HEK293 (cell line): ENCODE measurements around the gene IMMP2L.
"Not testable (repeated sequence)": the region's sequence is repeated elsewhere in the genome, so short reads cannot be mapped to it uniquely, and the experiment has no call there.

Source experiments
- CTCF ChIA-PET: fragments of 350-600 bp; formaldehyde crosslinking; extraction: SDS; loops from one replicate; lab custom pipeline; 2021; ENCODE audit warnings: antibody characterized with exemption; lab: Yijun Ruan, JAX
- POLR2A ChIA-PET: fragments of 300-600 bp; formaldehyde crosslinking; extraction: SDS; loops from one replicate; lab custom pipeline; 2020; ENCODE audit warnings: antibody characterized with exemption, inconsistent platforms; lab: Yijun Ruan, JAX
- H3K27ac ChIP-seq: fragments of 200-500 bp; sonication (Bioruptor generic); 2 replicates; pipeline ENCODE4 v1.5.1; 2014; ENCODE audit warnings: low read depth, low read length, control low read depth, inconsistent platforms; ENCODE audit errors: extremely low read depth
- H3K36me3 ChIP-seq, 2 experiments: fragments of 200-500 bp in 1 of 2; sonication (Bioruptor generic) in 1 of 2; 1 replicate in 1 of 2; 2 replicates in 1 of 2; pipeline ENCODE4 v1.5.1; 2014 to 2017; ENCODE audit warnings: inconsistent platforms in 2 of 2, low read length in 2 of 2; ENCODE audit not compliant: control insufficient read depth in 2 of 2, insufficient read depth in 1 of 2
- H3K4me1 ChIP-seq: fragments of 200-500 bp; sonication (Bioruptor generic); 2 replicates; pipeline ENCODE4 v1.5.1; 2014; ENCODE audit warnings: mild to moderate bottlenecking, low read length, inconsistent platforms; ENCODE audit not compliant: control insufficient read depth, insufficient read depth
- H3K4me3 ChIP-seq: 2 replicates; pipeline ENCODE4 v1.5.1; 2011; ENCODE audit warnings: low read depth, mild to moderate bottlenecking, control low read depth, low read length, moderate library complexity
- H3K9me3 ChIP-seq: fragments of 200-500 bp; sonication (Bioruptor generic); 2 replicates; pipeline ENCODE4 v1.5.1; 2014; ENCODE audit warnings: low read depth, low read length, inconsistent platforms; ENCODE audit not compliant: control insufficient read depth, insufficient read depth
- BCL11A ChIP-seq: fragments of 450-650 bp; formaldehyde crosslinking; IDR thresholded peaks from 2 replicates; pipeline ENCODE4 v1.5.1; 2016; ENCODE audit warnings: low read depth, missing biosample characterization, missing genetic modification characterization
- GFI1B ChIP-seq: fragments of 450-650 bp; formaldehyde crosslinking; IDR thresholded peaks from 2 replicates; pipeline ENCODE4 v1.5.1; 2016; ENCODE audit warnings: missing biosample characterization, missing genetic modification characterization
- GLIS2 ChIP-seq: fragments of 450-650 bp; formaldehyde crosslinking; IDR thresholded peaks from 2 replicates; pipeline ENCODE4 v1.5.1; 2016; ENCODE audit warnings: missing biosample characterization, missing genetic modification characterization
- KLF9 ChIP-seq: fragments of 450-650 bp; formaldehyde crosslinking; IDR thresholded peaks from 2 replicates; pipeline ENCODE4 v1.5.1; 2016; ENCODE audit warnings: missing biosample characterization, missing genetic modification characterization, low read depth
- OVOL3 ChIP-seq: fragments of 450-650 bp; formaldehyde crosslinking; IDR thresholded peaks from 2 replicates; pipeline ENCODE4 v1.5.1; 2016; ENCODE audit warnings: missing biosample characterization, missing genetic modification characterization
- PATZ1 ChIP-seq: fragments of 450-650 bp; formaldehyde crosslinking; IDR thresholded peaks from 2 replicates; pipeline ENCODE4 v1.5.1; 2016; ENCODE audit warnings: missing biosample characterization, missing genetic modification characterization
- ZBTB44 ChIP-seq: fragments of 450-650 bp; IDR thresholded peaks from 2 replicates; pipeline ENCODE4 v1.5.1; 2018; ENCODE audit warnings: missing biosample characterization, mild to moderate bottlenecking, missing genetic modification characterization
- ZBTB7A ChIP-seq: fragments of 450-650 bp; formaldehyde crosslinking; IDR thresholded peaks from 2 replicates; pipeline ENCODE4 v1.5.1; 2016; ENCODE audit warnings: low read depth, missing biosample characterization, missing genetic modification characterization
- ZEB2 ChIP-seq: fragments of 450-650 bp; formaldehyde crosslinking; IDR thresholded peaks from 2 replicates; pipeline ENCODE4 v1.5.1; 2016; ENCODE audit warnings: missing biosample characterization, missing genetic modification characterization
- ZNF23 ChIP-seq: fragments of 450-650 bp; formaldehyde crosslinking; IDR thresholded peaks from 2 replicates; pipeline ENCODE4 v1.5.1; 2016; ENCODE audit warnings: missing biosample characterization, missing genetic modification characterization, borderline replicate concordance
- ZNF398 ChIP-seq: fragments of 450-650 bp; formaldehyde crosslinking; IDR thresholded peaks from 2 replicates; pipeline ENCODE4 v1.5.1; 2017; ENCODE audit warnings: missing biosample characterization, missing genetic modification characterization
- ZNF521 ChIP-seq: fragments of 450-650 bp; formaldehyde crosslinking; IDR thresholded peaks from 2 replicates; pipeline ENCODE4 v1.5.1; 2017; ENCODE audit warnings: missing biosample characterization, mild to moderate bottlenecking, missing genetic modification characterization
- ZNF548 ChIP-seq: fragments of 450-650 bp; formaldehyde crosslinking; IDR thresholded peaks from 2 replicates; pipeline ENCODE4 v1.5.1; 2016; ENCODE audit warnings: missing biosample characterization, missing genetic modification characterization
- ZNF664 ChIP-seq: fragments of 450-650 bp; formaldehyde crosslinking; IDR thresholded peaks from 2 replicates; pipeline ENCODE4 v1.5.1; 2016; ENCODE audit warnings: missing biosample characterization, missing genetic modification characterization
- ZNF701 ChIP-seq: fragments of 450-650 bp; formaldehyde crosslinking; IDR thresholded peaks from 2 replicates; pipeline ENCODE4 v1.5.1; 2016; ENCODE audit warnings: missing biosample characterization, missing genetic modification characterization
- ZNF785 ChIP-seq: fragments of 450-650 bp; formaldehyde crosslinking; IDR thresholded peaks from 2 replicates; pipeline ENCODE4 v1.5.1; 2016; ENCODE audit warnings: missing biosample characterization, missing genetic modification characterization
- ZNF791 ChIP-seq: fragments of 450-650 bp; formaldehyde crosslinking; IDR thresholded peaks from 2 replicates; pipeline ENCODE4 v1.5.1; 2016; ENCODE audit warnings: missing biosample characterization, missing genetic modification characterization
- ZSCAN23 ChIP-seq: fragments of 450-650 bp; formaldehyde crosslinking; IDR thresholded peaks from 2 replicates; pipeline ENCODE4 v1.5.1; 2016; ENCODE audit warnings: missing biosample characterization, missing genetic modification characterization
- TF ChIP-seq, protein P1 (sequence below): fragments of 450-650 bp; formaldehyde crosslinking; IDR thresholded peaks from 2 replicates; pipeline ENCODE4 v1.5.1; 2017; ENCODE audit warnings: missing biosample characterization, missing genetic modification characterization
- TF ChIP-seq, protein P2 (sequence below): fragments of 450-650 bp; IDR thresholded peaks from 2 replicates; pipeline ENCODE4 v1.5.1; 2018; ENCODE audit warnings: missing biosample characterization, missing genetic modification characterization
- TF ChIP-seq, protein P3 (sequence below): fragments of 450-650 bp; formaldehyde crosslinking; IDR thresholded peaks from 2 replicates; pipeline ENCODE4 v1.5.1; 2016; ENCODE audit warnings: missing biosample characterization, missing genetic modification characterization

Gene IMMP2L

DNA sequence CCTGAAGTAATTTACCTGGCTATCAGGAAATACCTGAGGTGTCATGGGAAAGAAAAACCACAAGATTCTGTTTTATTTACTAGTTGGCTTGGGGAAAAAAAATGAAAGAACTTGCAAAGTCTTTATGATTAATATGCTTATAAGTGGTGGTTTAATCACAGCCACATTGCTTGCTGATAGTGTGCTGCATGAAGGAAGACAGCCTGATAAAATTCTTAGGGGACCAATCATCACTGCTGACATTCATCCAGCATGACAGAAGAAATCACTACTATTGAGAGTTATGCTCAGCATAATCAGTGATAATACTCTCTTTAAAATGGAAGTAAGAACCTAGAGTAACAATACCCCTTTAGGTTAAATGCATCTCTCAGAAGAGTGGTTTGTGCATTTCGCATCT is 621.5 kb downstream of the IMMP2L start (continued):
- TF ChIP-seq ZNF398 (tag by site-specific recombination), result no peak

DNA sequence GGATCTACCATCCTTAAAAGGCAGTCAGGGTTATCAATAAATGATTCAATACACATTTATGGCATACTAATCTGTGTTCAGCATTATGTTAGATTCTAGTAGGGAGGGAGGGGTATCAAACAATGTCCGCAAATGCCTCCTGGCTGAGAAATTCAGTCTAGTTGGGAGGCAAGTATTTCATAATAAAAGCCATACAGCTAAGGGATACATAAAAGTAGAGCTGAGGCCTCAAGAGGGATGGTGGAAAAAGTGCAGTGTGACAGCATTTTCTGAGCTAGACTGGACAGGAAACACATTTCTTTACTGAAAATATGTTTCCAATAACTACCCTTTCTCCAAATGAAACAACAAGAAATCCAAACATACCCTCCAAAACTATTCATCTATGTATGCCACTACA is 624.1 kb downstream of the IMMP2L start:
- ChIA-PET CTCF (interaction anchor here (0.6 kb wide), 1 partner anchor 51 kb away, joined by 3 read pairs; no protein-coding TSS in a partner anchor), POLR2A (no interaction called here)
- Histone ChIP-seq H3K4me1 (no peaks in the 10 kb centered on the region), H3K36me3 (no peaks in the 10 kb centered on the region), H3K4me3 (no peak overlapping the region), H3K9me3 (no peaks in the 10 kb centered on the region), H3K27ac (no peak overlapping the region)
- TF ChIP-seq ZNF521 (tag by site-specific recombination), result no peak
- TF ChIP-seq, protein P1, sequence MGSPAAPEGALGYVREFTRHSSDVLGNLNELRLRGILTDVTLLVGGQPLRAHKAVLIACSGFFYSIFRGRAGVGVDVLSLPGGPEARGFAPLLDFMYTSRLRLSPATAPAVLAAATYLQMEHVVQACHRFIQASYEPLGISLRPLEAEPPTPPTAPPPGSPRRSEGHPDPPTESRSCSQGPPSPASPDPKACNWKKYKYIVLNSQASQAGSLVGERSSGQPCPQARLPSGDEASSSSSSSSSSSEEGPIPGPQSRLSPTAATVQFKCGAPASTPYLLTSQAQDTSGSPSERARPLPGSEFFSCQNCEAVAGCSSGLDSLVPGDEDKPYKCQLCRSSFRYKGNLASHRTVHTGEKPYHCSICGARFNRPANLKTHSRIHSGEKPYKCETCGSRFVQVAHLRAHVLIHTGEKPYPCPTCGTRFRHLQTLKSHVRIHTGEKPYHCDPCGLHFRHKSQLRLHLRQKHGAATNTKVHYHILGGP (tag by site-specific recombination), result no peak
- TF ChIP-seq ZNF785, result no peak
- no peak for TF ChIP-seq PATZ1 (tag by site-specific recombination)
- no peak for TF ChIP-seq ZBTB7A (tag by site-specific recombination)
- TF ChIP-seq, protein P2, sequence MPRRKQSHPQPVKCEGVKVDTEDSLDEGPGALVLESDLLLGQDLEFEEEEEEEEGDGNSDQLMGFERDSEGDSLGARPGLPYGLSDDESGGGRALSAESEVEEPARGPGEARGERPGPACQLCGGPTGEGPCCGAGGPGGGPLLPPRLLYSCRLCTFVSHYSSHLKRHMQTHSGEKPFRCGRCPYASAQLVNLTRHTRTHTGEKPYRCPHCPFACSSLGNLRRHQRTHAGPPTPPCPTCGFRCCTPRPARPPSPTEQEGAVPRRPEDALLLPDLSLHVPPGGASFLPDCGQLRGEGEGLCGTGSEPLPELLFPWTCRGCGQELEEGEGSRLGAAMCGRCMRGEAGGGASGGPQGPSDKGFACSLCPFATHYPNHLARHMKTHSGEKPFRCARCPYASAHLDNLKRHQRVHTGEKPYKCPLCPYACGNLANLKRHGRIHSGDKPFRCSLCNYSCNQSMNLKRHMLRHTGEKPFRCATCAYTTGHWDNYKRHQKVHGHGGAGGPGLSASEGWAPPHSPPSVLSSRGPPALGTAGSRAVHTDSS (tag by site-specific recombination), result no peak
- no peak for TF ChIP-seq ZNF23
- TF ChIP-seq, protein P3, sequence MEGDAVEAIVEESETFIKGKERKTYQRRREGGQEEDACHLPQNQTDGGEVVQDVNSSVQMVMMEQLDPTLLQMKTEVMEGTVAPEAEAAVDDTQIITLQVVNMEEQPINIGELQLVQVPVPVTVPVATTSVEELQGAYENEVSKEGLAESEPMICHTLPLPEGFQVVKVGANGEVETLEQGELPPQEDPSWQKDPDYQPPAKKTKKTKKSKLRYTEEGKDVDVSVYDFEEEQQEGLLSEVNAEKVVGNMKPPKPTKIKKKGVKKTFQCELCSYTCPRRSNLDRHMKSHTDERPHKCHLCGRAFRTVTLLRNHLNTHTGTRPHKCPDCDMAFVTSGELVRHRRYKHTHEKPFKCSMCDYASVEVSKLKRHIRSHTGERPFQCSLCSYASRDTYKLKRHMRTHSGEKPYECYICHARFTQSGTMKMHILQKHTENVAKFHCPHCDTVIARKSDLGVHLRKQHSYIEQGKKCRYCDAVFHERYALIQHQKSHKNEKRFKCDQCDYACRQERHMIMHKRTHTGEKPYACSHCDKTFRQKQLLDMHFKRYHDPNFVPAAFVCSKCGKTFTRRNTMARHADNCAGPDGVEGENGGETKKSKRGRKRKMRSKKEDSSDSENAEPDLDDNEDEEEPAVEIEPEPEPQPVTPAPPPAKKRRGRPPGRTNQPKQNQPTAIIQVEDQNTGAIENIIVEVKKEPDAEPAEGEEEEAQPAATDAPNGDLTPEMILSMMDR (tag by site-specific recombination), result no peak
- no peak for TF ChIP-seq GFI1B (tag by site-specific recombination)
- TF ChIP-seq ZSCAN23 (tag by site-specific recombination), result no peak
- no peak for TF ChIP-seq ZEB2
- TF ChIP-seq BCL11A (tag by site-specific recombination), result no peak
- TF ChIP-seq OVOL3, result no peak
- TF ChIP-seq ZNF548, result no peak
- TF ChIP-seq GLIS2 (tag by site-specific recombination), result no peak
- no peak for TF ChIP-seq ZNF791 (tag by site-specific recombination)
- no peak for TF ChIP-seq ZBTB44 (tag by site-specific recombination)
- no peak for TF ChIP-seq ZNF701 (tag by site-specific recombination)
- no peak for TF ChIP-seq KLF9 (tag by site-specific recombination)
- TF ChIP-seq ZNF664 (tag by site-specific recombination), result no peak

- CTCF ChIA-PET, H3K4me3 ChIP-seq, POLR2A ChIA-PET, H3K36me3 ChIP-seq, H3K27ac ChIP-seq, H3K9me3 ChIP-seq, H3K4me1 ChIP-seq: not testable (repeated sequence)
Measured at GRCh38 chr7:110936665-110937064, 625.6 kb downstream of the IMMP2L start.
